Stimulated activated CD8-positive, alpha-beta memory T cell treated with anti-CD3 and anti-CD28 coated beads, Interleukin-15, amount 100 ng/mL, for 24 hours (primary cell): Measurements from ENCODE around the gene PPP1R9A.

ENCODE experiments used
- DNase-seq: peaks from one replicate; pipeline ENCODE4 v3.0.0-alpha.2; 2020; ENCODE audit warnings: low read depth

PPP1R9A gene

GRCh38 chr7:95204618-95205017 lies 297.2 kb downstream of the PPP1R9A start:
- no peak for DNase-seq

GRCh38 chr7:95205665-95206225 lies 298.4 kb downstream of the PPP1R9A start:
- DNase-seq: no peak

DNA sequence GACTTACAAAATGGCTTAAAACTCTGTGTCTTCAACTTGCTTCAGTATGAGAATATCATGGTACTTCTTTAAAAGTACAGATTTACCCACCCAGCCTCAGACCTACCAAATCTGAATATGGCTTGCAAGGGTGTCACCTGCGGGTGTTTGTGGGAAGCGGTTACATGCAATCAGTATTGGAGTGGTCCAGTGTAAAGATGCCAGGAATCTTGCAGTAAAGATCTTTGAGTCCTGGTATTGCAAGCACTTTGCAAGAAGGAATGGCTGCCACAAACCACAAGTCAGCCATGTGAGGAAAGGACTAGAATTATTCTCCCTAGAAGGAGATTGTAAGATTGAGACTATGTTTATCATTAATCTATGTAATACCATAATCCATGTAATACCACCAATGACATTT lies 301.9 kb downstream of the PPP1R9A start:
- DNase-seq: no peak

GRCh38 chr7:95209788-95210187 lies 302.4 kb downstream of the PPP1R9A start:
- no peak for DNase-seq

DNA sequence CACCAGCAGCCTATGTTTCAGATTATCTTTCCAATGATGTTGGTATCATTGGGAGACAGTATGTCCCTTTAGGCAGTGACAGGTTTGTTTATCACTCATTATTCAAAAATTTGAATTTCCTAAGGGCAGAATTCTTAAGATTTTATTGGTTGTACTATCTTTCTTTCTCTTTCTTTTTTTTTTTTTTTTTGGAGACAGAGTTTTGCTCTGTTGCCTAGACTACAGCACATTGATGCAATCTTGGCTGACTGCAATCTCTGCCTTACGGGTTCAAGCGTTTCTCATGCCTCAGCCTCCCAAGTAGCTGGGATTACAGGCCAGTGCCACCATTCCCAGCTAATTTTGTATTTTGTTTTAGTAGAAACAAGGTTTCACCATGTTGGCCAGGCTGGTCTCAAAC lies 305.8 kb downstream of the PPP1R9A start:
- DNase-seq: no peak

- no peak for DNase-seq
Observed at GRCh38 chr7:95213809-95214492, 306.6 kb downstream of the PPP1R9A start.

DNA sequence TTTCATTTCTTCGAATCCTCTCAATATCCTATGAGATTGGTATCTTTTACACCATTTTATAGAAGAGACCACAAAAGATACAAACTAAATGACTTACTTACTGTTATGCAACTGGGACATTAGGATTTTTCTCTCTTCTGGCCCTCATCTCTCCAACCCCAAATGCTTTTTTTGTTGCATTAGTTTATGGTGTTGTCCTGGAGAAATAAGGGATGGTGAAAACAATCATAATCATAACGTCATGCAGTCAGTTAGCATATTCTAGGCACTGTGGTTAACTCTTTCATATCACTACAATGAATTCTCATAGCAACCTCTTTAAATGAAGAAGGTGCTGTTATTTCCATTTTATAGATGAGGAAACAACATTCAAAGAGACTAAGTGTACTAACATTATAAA lies 312.3 kb downstream of the PPP1R9A start:
- DNase-seq: no peak

DNA sequence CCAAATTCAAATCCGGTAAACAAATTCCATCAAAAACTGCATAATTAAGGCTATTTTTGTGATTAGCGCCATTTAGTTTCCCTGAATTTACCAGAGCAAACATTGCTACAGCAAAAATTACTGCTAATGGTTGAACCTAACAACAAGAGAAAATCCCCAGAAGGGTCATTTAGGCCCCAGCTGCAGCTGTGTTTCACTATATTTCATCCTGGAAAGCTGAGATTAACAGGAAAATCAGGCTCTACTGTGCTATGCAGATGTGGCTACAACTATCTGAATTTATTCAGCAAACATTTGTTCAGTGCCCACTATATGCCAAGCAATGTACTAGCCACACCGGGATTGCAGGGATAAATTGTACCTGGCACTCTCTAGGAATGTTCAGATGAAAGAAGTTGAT lies 312.9 kb downstream of the PPP1R9A start:
- DNase-seq: no peak

- DNase-seq: no peak
Observed at GRCh38 chr7:95225301-95225700, 317.9 kb downstream of the PPP1R9A start.

GRCh38 chr7:95229301-95229700 lies 321.9 kb downstream of the PPP1R9A start:
- DNase-seq: no peak

DNA sequence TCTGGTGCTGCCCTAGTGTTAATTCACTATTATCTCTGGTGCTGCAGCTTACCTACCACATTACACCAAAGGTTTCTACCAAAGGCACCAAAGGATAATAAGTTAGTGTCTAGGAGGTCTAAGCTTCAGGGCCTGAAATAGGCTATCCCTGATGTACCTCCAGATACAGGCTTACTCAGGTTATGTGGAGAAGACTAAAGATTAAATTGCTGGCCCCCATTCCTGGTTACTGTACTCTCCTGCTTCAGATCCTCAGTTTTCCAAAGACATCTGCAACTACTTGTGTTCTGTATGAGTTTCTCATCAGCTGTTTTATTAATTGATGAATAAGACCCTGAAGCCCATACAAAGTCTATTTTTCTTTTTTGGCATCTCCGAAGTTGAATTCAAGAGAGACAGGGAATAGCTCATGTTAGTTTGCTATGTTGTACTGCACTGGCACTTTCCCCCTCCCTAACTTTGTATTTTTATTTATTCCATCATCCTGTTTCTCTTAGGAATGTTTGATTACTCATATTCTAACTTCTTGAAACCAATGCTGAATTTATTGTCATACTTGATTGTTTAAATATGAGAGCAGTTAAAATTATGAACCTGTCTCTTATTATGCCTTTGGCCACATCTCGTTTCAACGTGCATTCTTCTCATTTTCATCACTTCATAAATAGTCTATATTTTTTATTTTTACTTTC lies 331.0 kb downstream of the PPP1R9A start:
- no peak for DNase-seq

- DNase-seq: no peak
Observed at GRCh38 chr7:95240921-95241320, 333.5 kb downstream of the PPP1R9A start.

GRCh38 chr7:95242266-95242665 lies 334.9 kb downstream of the PPP1R9A start:
- no peak for DNase-seq

DNA sequence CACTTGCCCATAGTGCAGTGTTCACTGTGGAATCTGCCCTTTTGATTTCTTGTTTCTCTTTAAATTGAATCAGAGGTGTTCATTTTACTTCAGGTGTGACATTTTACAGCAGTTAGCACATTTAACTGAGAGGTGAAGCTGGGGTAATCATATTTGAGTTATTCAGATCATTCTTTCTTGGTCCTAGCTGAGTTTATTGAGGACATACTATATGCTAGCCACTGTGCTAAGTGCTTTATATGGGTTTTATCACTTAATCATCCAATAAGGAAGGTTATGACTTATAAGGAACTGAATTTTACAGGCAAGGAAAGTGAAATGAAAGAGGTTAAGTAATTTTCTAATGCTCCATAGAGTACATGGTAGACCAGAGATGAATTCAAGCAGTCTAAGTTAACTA lies 337.2 kb downstream of the PPP1R9A start:
- DNase-seq: no peak

- no peak for DNase-seq
Observed at GRCh38 chr7:95245828-95246500, 338.6 kb downstream of the PPP1R9A start.

DNA sequence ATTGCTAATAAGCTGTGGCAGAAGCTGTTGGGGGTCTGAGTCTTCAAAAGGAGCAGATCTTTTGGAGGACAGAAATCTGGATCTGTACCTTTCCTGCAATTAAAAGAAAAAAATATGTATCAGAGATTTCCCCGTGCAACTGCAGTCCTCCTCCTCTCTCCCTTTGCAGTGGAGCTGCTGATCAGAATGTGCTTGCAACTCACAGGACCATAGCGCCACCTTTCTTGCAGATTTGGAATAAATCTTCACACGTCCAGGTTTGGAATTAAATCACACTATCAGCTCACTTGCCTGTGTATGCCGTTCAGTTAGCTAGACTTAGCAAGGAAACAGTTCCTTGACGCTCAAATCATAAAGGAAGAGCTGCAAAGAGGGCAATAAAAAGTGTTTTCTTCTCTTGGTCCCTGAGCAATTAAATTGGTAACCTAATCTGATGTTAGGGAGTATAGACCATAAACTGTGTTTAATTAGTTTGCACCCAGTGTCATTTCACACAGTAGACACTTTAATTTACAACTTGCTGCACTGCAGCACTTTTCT lies 339.5 kb downstream of the PPP1R9A start:
- DNase-seq: no peak

DNA sequence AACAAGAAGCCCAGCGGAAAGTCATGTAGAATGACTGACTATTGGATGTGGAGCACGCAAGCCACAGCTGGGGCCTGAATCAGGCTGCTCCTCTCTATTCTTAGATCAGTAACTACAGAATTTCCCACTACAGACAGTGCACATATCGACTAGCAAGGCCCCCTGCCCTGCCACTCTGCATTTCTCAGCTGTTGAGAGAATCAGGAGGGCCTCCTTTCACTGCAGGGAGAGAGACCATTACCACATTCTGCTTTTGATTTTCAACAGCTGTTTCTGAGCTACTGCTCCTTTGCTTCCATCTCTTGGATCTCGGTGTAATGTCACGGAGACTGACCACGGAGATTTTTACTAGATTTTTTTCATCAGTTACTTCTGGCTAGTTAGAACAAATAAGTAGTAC lies 343.2 kb downstream of the PPP1R9A start:
- no peak for DNase-seq

- no peak for DNase-seq
Observed at GRCh38 chr7:95251966-95252365, 344.6 kb downstream of the PPP1R9A start.

- no peak for DNase-seq
Observed at GRCh38 chr7:95253986-95254385, 346.6 kb downstream of the PPP1R9A start.

GRCh38 chr7:95255691-95256090 lies 348.3 kb downstream of the PPP1R9A start:
- DNase-seq: no peak

GRCh38 chr7:95261895-95262415 lies 354.6 kb downstream of the PPP1R9A start:
- DNase-seq: no peak

GRCh38 chr7:95262875-95263274 lies 355.5 kb downstream of the PPP1R9A start:
- no peak for DNase-seq
